ENCODE results near the gene SMIM1.

SMIM1 gene

GRCh38 chr1:3785456-3786157, 13.1 kb downstream of the SMIM1 start:
- Histone ChIP-seq H3K36me3 (peaks cover 67% of the 10 kb centered on the region), H3K27me3 (ENCODE audit: insufficient read depth, low read depth, severe bottlenecking) (no peaks in the 10 kb centered on the region), H3K4me3 (ENCODE audit: low read depth, low read length) (no peak overlapping the region), H3K9me3 (ENCODE audit: severe bottlenecking) (no peaks in the 10 kb centered on the region), H3K27ac (no peak overlapping the region)
- peak; percentile 69 for TF ChIP-seq CTCF (IDR thresholded peaks at IDR 0.05; ENCODE audit: low read depth, low read length)
- DNase-seq = peak; percentile 58

- no peak overlapping the region for H3K4me3 ChIP-seq (ENCODE audit: low read depth, low read length)
- H3K36me3 ChIP-seq = peaks cover 61% of the 10 kb centered on the region
- H3K9me3 ChIP-seq (ENCODE audit: severe bottlenecking) = no peaks in the 10 kb centered on the region
- H3K27ac ChIP-seq = no peak overlapping the region
- no peak for DNase-seq
- TF ChIP-seq CTCF (IDR thresholded peaks at IDR 0.05; ENCODE audit: low read depth, low read length) = no peak
- H3K27me3 ChIP-seq (ENCODE audit: insufficient read depth, low read depth, severe bottlenecking) = no peaks in the 10 kb centered on the region
These were observed 14.2 kb downstream of the SMIM1 start for GRCh38 chr1:3786468-3787348.

- no peak for DNase-seq
- H3K9me3 ChIP-seq (ENCODE audit: severe bottlenecking) = no peaks in the 10 kb centered on the region
- no peak overlapping the region for H3K27ac ChIP-seq
- no peaks in the 10 kb centered on the region for H3K27me3 ChIP-seq (ENCODE audit: insufficient read depth, low read depth, severe bottlenecking)
- TF ChIP-seq CTCF (IDR thresholded peaks at IDR 0.05; ENCODE audit: low read depth, low read length) = no peak
- H3K36me3 ChIP-seq = peaks cover 59% of the 10 kb centered on the region
- H3K4me3 ChIP-seq (ENCODE audit: low read depth, low read length) = no peak overlapping the region
These were observed 14.8 kb downstream of the SMIM1 start for GRCh38 chr1:3787349-3787715.

- no peak for DNase-seq
- no peak overlapping the region for H3K4me3 ChIP-seq (ENCODE audit: low read depth, low read length)
- no peak for TF ChIP-seq CTCF (IDR thresholded peaks at IDR 0.05; ENCODE audit: low read depth, low read length)
- no peak overlapping the region for H3K27ac ChIP-seq
- H3K9me3 ChIP-seq (ENCODE audit: severe bottlenecking) = no peaks in the 10 kb centered on the region
- no peaks in the 10 kb centered on the region for H3K27me3 ChIP-seq (ENCODE audit: insufficient read depth, low read depth, severe bottlenecking)
- H3K36me3 ChIP-seq = peaks cover 57% of the 10 kb centered on the region
These were observed 15.4 kb downstream of the SMIM1 start for GRCh38 chr1:3787745-3788605.

- H3K27ac ChIP-seq = no peak overlapping the region
- no peak for TF ChIP-seq CTCF (IDR thresholded peaks at IDR 0.05; ENCODE audit: low read depth, low read length)
- H3K27me3 ChIP-seq (ENCODE audit: insufficient read depth, low read depth, severe bottlenecking) = no peaks in the 10 kb centered on the region
- H3K9me3 ChIP-seq (ENCODE audit: severe bottlenecking) = no peaks in the 10 kb centered on the region
- no peak for DNase-seq
- H3K4me3 ChIP-seq (ENCODE audit: low read depth, low read length) = no peak overlapping the region
- H3K36me3 ChIP-seq = peaks cover 51% of the 10 kb centered on the region
These were observed 16.3 kb downstream of the SMIM1 start for GRCh38 chr1:3788756-3789420.

Data from WERI-Rb-1 (cell line).